HUES64 (cell line): ENCODE results near the gene UBA5.

Experiments
- H3K27ac ChIP-seq: 2 replicates; pipeline ENCODE4 v1.7.0; 2013; ENCODE audit warnings: low read depth, low read length, inconsistent platforms
- H3K27me3 ChIP-seq: 2 replicates; pipeline ENCODE4 v1.6.1; 2013; ENCODE audit warnings: mild to moderate bottlenecking, low read length; ENCODE audit not compliant: insufficient read depth
- H3K36me3 ChIP-seq: 2 replicates; pipeline ENCODE4 v1.6.1; 2013; ENCODE audit warnings: mild to moderate bottlenecking, low read length; ENCODE audit not compliant: insufficient read depth
- H3K4me1 ChIP-seq: 2 replicates; pipeline ENCODE4 v1.6.1; 2013; ENCODE audit warnings: mild to moderate bottlenecking, low read length, moderate library complexity; ENCODE audit not compliant: insufficient read depth
- H3K4me3 ChIP-seq: 2 replicates; pipeline ENCODE4 v1.5.1; 2013; ENCODE audit warnings: mild to moderate bottlenecking, low read length, moderate library complexity
- H3K9ac ChIP-seq: 2 replicates; pipeline ENCODE4 v1.6.1; 2013; ENCODE audit warnings: mild to moderate bottlenecking, low read depth, low read length
- H3K9me3 ChIP-seq: 2 replicates; pipeline ENCODE4 v1.6.1; 2013; ENCODE audit warnings: low read depth, low read length; ENCODE audit not compliant: insufficient read depth
- WGBS: fragments of 150-250, 120-280 bp; methylation state at CpG from one replicate; pipeline ENCODE4 v1.1.7; 2013; ENCODE audit warnings: missing lambda C conversion rate; 5-methylcytosine and 5-hydroxymethylcytosine counted together

The UBA5 gene

DNA sequence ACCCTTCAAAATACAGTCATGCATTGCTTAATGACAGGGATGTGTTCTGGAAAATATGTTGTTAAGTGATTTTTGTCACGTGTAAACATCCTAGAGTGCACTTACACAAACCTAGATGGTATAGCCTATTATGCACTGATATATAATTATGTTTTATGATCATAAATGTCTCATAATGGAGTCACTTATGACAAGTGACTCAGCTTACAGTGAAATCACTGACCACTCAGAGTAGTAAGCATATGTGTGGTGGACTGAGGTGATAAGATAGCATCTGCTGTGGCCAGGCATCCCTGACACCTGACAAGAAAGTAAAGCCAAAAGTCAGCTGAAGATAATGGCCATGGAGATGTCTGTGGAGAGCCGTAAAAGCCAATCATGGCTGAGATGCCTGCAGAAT is 5.9 kb upstream of the UBA5 start:
- no peak overlapping the region for H3K27ac ChIP-seq
- WGBS = 90% methylated on average over 1 of the region's 2 CpGs
- H3K4me1 ChIP-seq = no peaks in the 10 kb centered on the region
- no peak overlapping the region for H3K4me3 ChIP-seq
- H3K36me3 ChIP-seq = no peaks in the 10 kb centered on the region
- H3K9me3 ChIP-seq = no peaks in the 10 kb centered on the region
- no peak overlapping the region for H3K9ac ChIP-seq
- H3K27me3 ChIP-seq = no peaks in the 10 kb centered on the region

DNA sequence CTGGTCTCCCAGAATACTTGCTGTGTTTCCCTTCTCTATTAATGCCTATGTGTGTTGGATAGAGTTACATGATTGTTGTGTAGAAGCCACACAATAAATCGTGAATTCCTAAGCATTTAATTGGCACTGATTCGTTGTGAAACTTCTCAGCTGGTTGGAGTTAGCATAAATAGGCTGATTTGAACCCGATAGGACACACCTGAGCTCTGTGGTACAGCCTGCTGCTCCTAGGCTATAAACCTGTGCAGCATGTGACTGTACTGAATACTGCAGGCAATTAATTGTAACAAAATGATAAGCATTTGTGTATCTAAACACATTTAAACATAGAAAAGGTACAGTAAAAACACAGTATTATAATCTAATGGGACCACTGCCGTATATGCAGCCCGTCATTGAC is 5.4 kb upstream of the UBA5 start:
- Histone ChIP-seq H3K9ac (no peak overlapping the region), H3K36me3 (no peaks in the 10 kb centered on the region), H3K4me3 (no peak overlapping the region), H3K4me1 (no peaks in the 10 kb centered on the region), H3K27ac (no peak overlapping the region), H3K9me3 (no peaks in the 10 kb centered on the region), H3K27me3 (no peaks in the 10 kb centered on the region)
- 91% methylated on average over 5 of the region's 5 CpGs for WGBS

DNA sequence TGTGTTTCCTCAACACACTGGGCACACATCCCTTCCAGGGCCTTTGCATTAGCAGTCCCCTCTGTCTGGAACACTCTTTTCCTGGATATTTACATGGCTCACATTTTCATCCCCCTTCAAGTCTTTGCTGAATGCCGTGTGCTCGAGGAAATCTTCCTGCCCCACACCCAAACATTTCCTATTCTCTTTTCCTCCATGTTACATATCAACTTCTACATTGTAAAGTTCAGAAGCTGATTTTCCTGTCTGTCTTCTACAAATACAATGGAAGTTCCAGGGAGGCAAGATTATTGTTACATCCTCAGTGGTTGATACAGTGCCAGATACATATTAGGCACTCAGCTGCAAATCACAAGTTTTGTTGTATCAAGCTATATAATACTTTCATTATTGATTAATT is 4.7 kb upstream of the UBA5 start:
- no peaks in the 10 kb centered on the region for H3K9me3 ChIP-seq
- 94% methylated on average over 2 of the region's 2 CpGs for WGBS
- H3K4me1 ChIP-seq = no peaks in the 10 kb centered on the region
- no peak overlapping the region for H3K27ac ChIP-seq
- no peak overlapping the region for H3K9ac ChIP-seq
- H3K36me3 ChIP-seq = no peaks in the 10 kb centered on the region
- H3K4me3 ChIP-seq = no peak overlapping the region
- no peaks in the 10 kb centered on the region for H3K27me3 ChIP-seq

DNA sequence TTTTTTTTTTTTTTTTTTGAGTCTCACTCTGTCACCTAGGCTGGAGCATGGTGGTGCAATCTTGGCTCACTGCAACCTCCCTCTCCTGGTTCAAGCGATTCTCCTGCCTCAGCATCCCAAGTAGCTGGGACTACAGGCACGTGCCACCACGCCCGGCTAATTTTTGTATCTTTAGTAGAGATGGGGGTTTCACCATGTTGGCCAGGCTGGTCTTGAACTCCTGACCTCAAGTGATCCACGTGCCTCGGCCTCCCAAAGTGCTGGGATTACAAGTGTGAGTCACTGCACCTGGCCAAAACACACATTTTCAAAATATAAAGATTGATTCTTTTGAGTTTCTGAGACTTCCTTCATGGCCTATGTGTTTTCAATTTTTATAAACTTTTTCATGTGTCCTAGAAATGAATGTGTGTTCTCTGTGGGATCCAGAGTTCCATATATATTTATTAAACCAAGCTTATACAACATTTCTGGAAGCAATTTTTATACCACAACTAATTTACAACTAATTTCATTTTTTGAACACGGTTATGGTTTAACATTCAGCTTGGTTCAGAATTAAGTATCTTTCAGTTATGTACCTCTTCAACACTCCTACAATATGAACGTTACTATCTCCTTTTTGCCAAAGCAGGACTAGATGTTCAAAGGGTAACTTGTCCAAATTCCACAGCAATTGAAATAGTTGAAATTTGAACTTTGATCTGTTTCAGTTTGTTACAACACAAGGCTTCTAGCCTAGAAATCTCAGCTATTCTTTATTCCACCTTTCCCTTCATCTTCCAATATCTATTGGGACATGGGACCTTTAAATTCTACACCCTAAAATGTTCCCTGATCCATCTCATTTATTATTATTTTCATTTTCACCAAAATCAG is 2.0 kb upstream of the UBA5 start:
- no peak overlapping the region for H3K27ac ChIP-seq
- no peak overlapping the region for H3K9ac ChIP-seq
- no peaks in the 10 kb centered on the region for H3K36me3 ChIP-seq
- H3K4me3 ChIP-seq = peak overlapping the region; percentile 74
- no peaks in the 10 kb centered on the region for H3K27me3 ChIP-seq
- H3K4me1 ChIP-seq = peaks cover 8% of the 10 kb centered on the region; the same call in 1 of the 2 replicates
- H3K9me3 ChIP-seq = no peaks in the 10 kb centered on the region
- 89% methylated on average over 8 of the region's 8 CpGs for WGBS

DNA sequence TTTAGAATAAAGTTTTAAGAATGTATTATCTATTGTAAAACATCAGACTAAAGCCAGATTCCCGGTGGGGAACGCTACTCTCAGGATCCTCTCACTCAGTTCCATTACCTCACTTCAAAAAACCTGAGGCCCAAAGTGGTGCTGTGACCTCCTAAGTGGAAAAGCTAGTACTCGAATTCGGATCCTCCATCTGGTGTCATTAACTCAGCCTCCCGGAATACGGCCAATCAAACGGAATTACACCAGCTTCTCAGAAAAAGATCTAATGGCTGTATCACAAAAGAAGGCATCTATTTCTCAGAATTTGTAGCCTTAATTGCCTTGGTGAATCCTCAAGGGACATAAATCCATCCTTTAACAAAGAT is 1.1 kb upstream of the UBA5 start:
- WGBS = 33% methylated on average over 7 of the region's 7 CpGs
- Histone ChIP-seq H3K27ac (no peak overlapping the region), H3K9ac (peak overlapping the region; percentile 85; the same call in 1 of the 2 replicates), H3K4me1 (peaks cover 8% of the 10 kb centered on the region; the same call in 1 of the 2 replicates), H3K4me3 (peak overlapping the region; percentile 74), H3K27me3 (no peaks in the 10 kb centered on the region), H3K9me3 (no peaks in the 10 kb centered on the region), H3K36me3 (no peaks in the 10 kb centered on the region)

DNA sequence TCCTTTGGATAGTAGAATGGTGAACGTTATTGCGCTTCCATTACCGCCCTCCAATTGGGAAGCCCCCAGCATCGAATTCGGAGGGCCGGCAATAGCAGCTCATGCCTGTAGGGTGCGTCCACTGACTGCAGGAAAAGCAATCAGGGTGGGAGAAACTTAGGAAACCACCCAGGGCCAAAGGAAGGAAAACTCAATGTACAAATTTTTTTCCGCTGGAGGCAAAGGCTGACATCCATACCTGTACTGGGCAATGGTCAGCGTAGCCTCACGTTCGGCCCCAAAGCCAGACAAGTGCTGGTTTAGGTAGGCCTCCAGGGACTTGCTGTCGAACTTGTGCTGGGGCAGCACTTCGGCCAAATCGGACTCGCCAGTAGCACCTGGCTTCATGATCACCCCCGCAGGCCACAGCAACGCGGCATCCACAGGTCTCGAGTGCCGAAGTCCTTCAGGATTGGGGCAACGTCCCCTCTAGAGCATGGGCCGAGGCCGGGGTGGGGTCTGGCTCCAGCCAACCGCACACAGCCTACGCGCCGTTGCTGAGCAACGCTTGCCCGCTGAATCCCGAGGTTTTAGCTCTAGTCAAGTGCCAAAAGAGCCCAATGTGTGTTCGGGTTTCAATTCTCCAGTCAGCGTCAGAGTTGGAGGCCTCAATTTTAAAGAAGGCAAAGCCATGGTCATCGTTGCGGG is 621 bp upstream of the UBA5 start, which contains the start of gene ACAD11:
TSS of gene ACAD11 (minus strand) at position 445 of the 687 bp plus-strand sequence. CDS start at position 387, 58 bp downstream.
- H3K4me1 ChIP-seq = peaks cover 8% of the 10 kb centered on the region; the same call in 1 of the 2 replicates
- 1% methylated on average over 34 of the region's 34 CpGs for WGBS

DNA sequence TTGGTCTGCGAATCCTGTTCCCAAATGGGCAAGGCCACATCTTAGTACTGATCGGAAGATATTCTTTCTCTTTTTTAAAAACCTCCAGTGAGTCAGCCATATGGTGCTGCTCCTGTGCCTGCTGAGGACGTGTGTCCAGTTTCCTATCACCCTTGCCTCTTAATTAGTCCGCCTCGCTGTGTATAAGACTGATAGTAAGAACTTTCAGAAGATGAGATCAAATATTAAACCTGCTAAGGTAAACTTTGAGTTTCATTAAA is 612 bp downstream of the UBA5 start:
- peaks cover 8% of the 10 kb centered on the region; the same call in 1 of the 2 replicates for H3K4me1 ChIP-seq
- H3K4me3 ChIP-seq = peak overlapping the region; percentile 74
- peak overlapping the region; percentile 85 for H3K9ac ChIP-seq
- no peak overlapping the region for H3K27ac ChIP-seq
- 2% methylated on average over 5 of the region's 5 CpGs for WGBS
- peaks cover 2% of the 10 kb centered on the region; the same call in 1 of the 2 replicates for H3K36me3 ChIP-seq
- no peaks in the 10 kb centered on the region for H3K9me3 ChIP-seq
- H3K27me3 ChIP-seq = no peaks in the 10 kb centered on the region

More for the DNA sequence above, 621 bp upstream of the UBA5 start, which contains the start of gene ACAD11:
- no peaks in the 10 kb centered on the region for H3K27me3 ChIP-seq
- H3K36me3 ChIP-seq = no peaks in the 10 kb centered on the region
- H3K4me3 ChIP-seq = peak within 1 kb of the TSS; percentile 74
- peak within 1 kb of the TSS; percentile 85 for H3K9ac ChIP-seq
- no peaks in the 10 kb centered on the region for H3K9me3 ChIP-seq
- H3K27ac ChIP-seq = peak within 1 kb of the TSS; percentile 71

DNA sequence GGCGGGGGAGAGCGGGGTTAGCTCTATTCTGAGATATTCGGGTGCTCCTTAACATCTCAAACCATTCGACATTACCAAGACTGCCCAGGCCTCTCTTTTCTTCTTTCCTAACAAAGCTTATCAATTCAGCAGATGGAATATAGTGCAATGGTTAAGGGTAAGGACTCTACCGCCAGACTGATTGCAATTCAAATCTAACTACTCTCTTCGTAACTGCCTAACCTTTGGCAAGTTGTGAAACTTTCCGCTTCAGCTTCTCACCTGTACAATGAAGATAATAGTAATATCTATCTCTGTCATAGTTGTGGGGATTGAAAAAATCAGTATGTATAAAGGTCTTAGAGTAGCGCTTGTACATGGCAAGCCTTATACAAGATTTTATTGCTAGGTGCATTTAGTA is 972 bp downstream of the UBA5 start:
- H3K4me3 ChIP-seq = peak overlapping the region; percentile 74
- peaks cover 6% of the 10 kb centered on the region for H3K36me3 ChIP-seq
- WGBS = 15% methylated on average over 5 of the region's 8 CpGs
- no peaks in the 10 kb centered on the region for H3K9me3 ChIP-seq
- peaks cover 8% of the 10 kb centered on the region; the same call in 1 of the 2 replicates for H3K4me1 ChIP-seq
- H3K27ac ChIP-seq = no peak overlapping the region
- H3K9ac ChIP-seq = peak overlapping the region; percentile 85
- H3K27me3 ChIP-seq = no peaks in the 10 kb centered on the region

DNA sequence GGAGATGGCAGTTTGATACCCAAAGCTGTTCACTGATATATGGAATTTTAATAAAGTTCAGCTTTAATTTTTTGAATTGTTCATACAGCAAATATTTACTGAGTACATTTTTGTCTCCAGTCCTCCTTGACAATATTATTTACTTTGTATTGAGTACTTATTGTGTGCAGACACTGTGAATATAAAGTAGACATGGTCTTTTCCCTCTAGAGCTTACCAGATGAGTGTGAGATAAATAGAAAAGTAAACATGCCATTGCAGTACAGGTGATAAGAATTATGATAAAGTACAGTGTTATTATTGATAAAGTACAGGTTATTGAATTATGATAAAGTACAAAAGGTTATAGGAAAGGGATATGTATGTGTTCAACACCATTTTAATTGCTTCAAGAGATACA is 2.1 kb downstream of the UBA5 start:
- Histone ChIP-seq H3K4me3 (peak overlapping the region; percentile 74), H3K27ac (no peak overlapping the region), H3K9ac (no peak overlapping the region), H3K36me3 (peaks cover 17% of the 10 kb centered on the region), H3K27me3 (no peaks in the 10 kb centered on the region), H3K4me1 (peaks cover 8% of the 10 kb centered on the region; the same call in 1 of the 2 replicates), H3K9me3 (no peaks in the 10 kb centered on the region)

DNA sequence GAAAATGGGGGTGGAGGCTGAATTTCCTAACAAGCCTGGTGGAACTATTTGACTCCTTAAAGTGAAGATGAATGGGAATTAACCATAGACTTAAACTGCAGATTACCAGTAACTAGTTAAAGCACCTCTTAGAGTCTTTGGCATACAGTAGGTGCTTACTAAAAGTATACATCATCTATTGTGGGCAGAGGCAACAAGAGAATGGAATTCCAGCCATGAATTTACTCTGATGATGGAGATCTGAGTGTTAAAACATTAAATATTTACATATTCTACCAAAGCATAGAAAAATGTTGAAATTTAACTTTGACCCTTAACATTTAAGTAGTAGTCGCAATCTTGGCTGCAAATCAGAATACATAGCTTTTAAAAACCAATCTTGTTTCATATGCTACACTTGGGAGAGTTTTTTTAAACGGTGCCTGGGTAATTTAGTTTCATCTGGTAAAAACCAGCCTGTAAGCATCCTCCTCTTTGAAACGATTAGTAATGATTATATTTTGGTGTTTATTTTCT is 5.2 kb downstream of the UBA5 start:
- peaks cover 42% of the 10 kb centered on the region for H3K36me3 ChIP-seq
- H3K27me3 ChIP-seq = no peaks in the 10 kb centered on the region
- 89% methylated on average over 2 of the region's 3 CpGs for WGBS
- no peak overlapping the region for H3K27ac ChIP-seq
- H3K9me3 ChIP-seq = no peaks in the 10 kb centered on the region
- peaks cover 8% of the 10 kb centered on the region; the same call in 1 of the 2 replicates for H3K4me1 ChIP-seq
- H3K4me3 ChIP-seq = no peak overlapping the region
- no peak overlapping the region for H3K9ac ChIP-seq

DNA sequence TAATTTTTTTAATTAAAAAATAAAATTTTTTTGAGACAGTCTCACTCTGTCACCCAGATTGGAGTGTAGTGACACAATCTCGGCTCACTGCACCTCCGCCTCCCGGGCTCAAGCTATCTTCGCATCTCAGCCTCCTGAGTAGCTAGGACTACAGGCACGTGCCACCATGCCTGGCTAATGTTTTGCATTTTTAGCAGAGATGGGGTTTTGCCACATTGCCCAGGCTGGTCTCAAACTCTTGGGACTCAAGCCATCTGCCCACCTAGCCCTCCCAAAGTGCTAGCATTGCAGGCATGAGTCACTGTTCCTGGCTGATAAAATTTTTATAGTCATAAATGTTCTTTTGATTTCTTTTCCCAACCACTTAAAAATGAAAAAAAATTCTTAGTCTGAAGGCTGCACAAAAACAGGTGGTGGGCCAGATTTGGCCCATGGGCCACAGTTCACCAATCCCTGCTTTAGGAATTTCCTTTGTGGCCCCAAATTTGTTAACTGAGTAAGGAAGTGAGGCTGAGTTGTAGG is 9.2 kb downstream of the UBA5 start:
- H3K27me3 ChIP-seq = no peaks in the 10 kb centered on the region
- no peak overlapping the region for H3K4me3 ChIP-seq
- H3K9me3 ChIP-seq = no peaks in the 10 kb centered on the region
- H3K9ac ChIP-seq = no peak overlapping the region
- WGBS = 96% methylated on average over 5 of the region's 5 CpGs
- H3K36me3 ChIP-seq = peaks cover 83% of the 10 kb centered on the region
- H3K4me1 ChIP-seq = no peaks in the 10 kb centered on the region
- no peak overlapping the region for H3K27ac ChIP-seq
